HG02973 (cell line): ENCODE measurements around the gene HABP4.

Experiments
- ATAC-seq: cut with Tn5 transposase; IDR thresholded peaks from one replicate; pipeline ENCODE4 v1.9.1; 2021; ENCODE audit warnings: moderate library complexity; ENCODE audit not compliant: unreplicated experiment

HABP4 gene

GRCh38 chr9:96449845-96450612, at the start of gene HABP4:
Gene HABP4, plus strand, starts transcription at chr9:96450169. Its CDS starts 111 bp downstream, at chr9:96450280.
- ATAC-seq, result peak; percentile 96

GRCh38 chr9:96408409-96409280, 41.3 kb upstream of the HABP4 start:
- no peak for ATAC-seq

- ATAC-seq, result no peak
These were observed 38.7 kb upstream of the HABP4 start for GRCh38 chr9:96411129-96411838.

GRCh38 chr9:96412174-96412913, 37.6 kb upstream of the HABP4 start:
- no peak for ATAC-seq

- no peak for ATAC-seq
These were observed 36.4 kb upstream of the HABP4 start for GRCh38 chr9:96413302-96414221.

GRCh38 chr9:96417051-96417586, 32.9 kb upstream of the HABP4 start:
- peak; percentile 12 for ATAC-seq

GRCh38 chr9:96417661-96418082, 32.3 kb upstream of the HABP4 start:
- ATAC-seq, result no peak

GRCh38 chr9:96418083-96418919, 31.7 kb upstream of the HABP4 start, which contains the start of gene ZNF367:
Gene ZNF367, minus strand, starts transcription at chr9:96418370. Its CDS starts 338 bp downstream, at chr9:96418032.
- peak; percentile 64 for ATAC-seq

GRCh38 chr9:96418920-96419690, 30.9 kb upstream of the HABP4 start:
- ATAC-seq, result peak; percentile 29

GRCh38 chr9:96419691-96419969, 30.3 kb upstream of the HABP4 start:
- no peak for ATAC-seq

GRCh38 chr9:96420468-96421219, 29.3 kb upstream of the HABP4 start:
- ATAC-seq, result no peak

GRCh38 chr9:96423322-96423984, 26.5 kb upstream of the HABP4 start:
- ATAC-seq, result no peak

GRCh38 chr9:96423985-96424336, 26.0 kb upstream of the HABP4 start:
- no peak for ATAC-seq

GRCh38 chr9:96425500-96426169, 24.3 kb upstream of the HABP4 start:
- no peak for ATAC-seq

- no peak for ATAC-seq
These were observed 20.2 kb upstream of the HABP4 start for GRCh38 chr9:96429732-96430131.

GRCh38 chr9:96430377-96430776, 19.6 kb upstream of the HABP4 start:
- ATAC-seq, result no peak
